Smooth muscle cell (in vitro differentiated cells): Measurements from ENCODE around the gene ZBTB20. TPM values are rescaled to one million over a fixed set of nuclear protein-coding genes. Genes with fewer than 3 reads are reported as not detected.

ENCODE experiments used
- DNase-seq: peaks from one replicate; lab custom pipeline; 2025; ENCODE audit not compliant: unreplicated experiment; lab: John Stamatoyannopoulos, UW
- H2AFZ ChIP-seq: fragments of 200-600 bp; sonication (generic); 2 replicates; pipeline ENCODE4 v1.6.0; 2016; ENCODE audit warnings: antibody characterized with exemption, low read depth, mild to moderate bottlenecking
- H3F3A ChIP-seq: fragments of 200-600 bp; sonication (generic); 2 replicates; pipeline ENCODE4 v1.6.0; 2017; ENCODE audit warnings: antibody characterized with exemption, low read depth
- H3K27ac ChIP-seq: fragments of 200-600 bp; sonication (generic); 2 replicates; pipeline ENCODE4 v1.5.1; 2016; ENCODE audit warnings: low read depth, mild to moderate bottlenecking
- H3K27me3 ChIP-seq: fragments of 200-600 bp; sonication (generic); 2 replicates; pipeline ENCODE4 v1.6.1; 2016; ENCODE audit warnings: low read depth, mild to moderate bottlenecking
- H3K36me3 ChIP-seq: fragments of 200-600 bp; sonication (generic); 2 replicates; pipeline ENCODE4 v1.5.1; 2016; ENCODE audit warnings: low read depth
- H3K4me1 ChIP-seq: fragments of 200-600 bp; sonication (generic); 2 replicates; pipeline ENCODE4 v1.5.1; 2016; ENCODE audit warnings: low read depth
- H3K4me2 ChIP-seq: fragments of 200-600 bp; sonication (generic); 2 replicates; pipeline ENCODE4 v1.6.0; 2016; ENCODE audit warnings: mild to moderate bottlenecking
- H3K4me3 ChIP-seq: fragments of 200-600 bp; sonication (generic); 2 replicates; pipeline ENCODE4 v1.5.1; 2016; ENCODE audit warnings: mild to moderate bottlenecking
- H3K79me2 ChIP-seq: fragments of 200-600 bp; sonication (generic); 2 replicates; pipeline ENCODE4 v1.6.0; 2016; ENCODE audit warnings: low read depth, mild to moderate bottlenecking
- H3K9ac ChIP-seq: fragments of 200-600 bp; sonication (generic); 2 replicates; pipeline ENCODE4 v1.6.0; 2016; ENCODE audit warnings: low read depth
- H3K9me3 ChIP-seq: fragments of 200-600 bp; sonication (generic); replicated peaks from 2 replicates; pipeline ENCODE4 v1.5.1; 2016; ENCODE audit warnings: low read depth
- H4K20me1 ChIP-seq: fragments of 200-600 bp; sonication (generic); 2 replicates; pipeline ENCODE4 v1.6.0; 2016; ENCODE audit warnings: low read depth
- WGBS: methylation state at CpG from one replicate; pipeline ENCODE4 v1.1.7; 2016; ENCODE audit warnings: low lambda C conversion rate; 5-methylcytosine and 5-hydroxymethylcytosine counted together
- polyA plus RNA-seq: library from polyadenylated mRNA; unstranded; fragments of >200 nt; fragmentation: Nextera tagmentation; extraction: Ambion mirVana; gene quantifications from 2 replicates; pipeline ENCODE4 v1.2.1, GENCODE V29; 2016
- total RNA-seq: library from RNA; depleted of rRNA; stranded (reverse); fragments of >200 nt; gene quantifications from 2 replicates; pipeline ENCODE4 v1.2.3, GENCODE V29; 2014
- TF ChIP-seq, protein P1 (sequence below): fragments of 200-600 bp; sonication (generic); IDR thresholded peaks from 2 replicates; pipeline ENCODE4 v1.5.1; 2017; ENCODE audit warnings: borderline replicate concordance, mild to moderate bottlenecking, antibody characterized with exemption; ENCODE audit not compliant: insufficient read depth, poor library complexity, severe bottlenecking

The ZBTB20 gene
- total and polyA plus RNA-seq, 2 experiments from 2014 or later: 4.9 to 6.8 TPM

DNA sequence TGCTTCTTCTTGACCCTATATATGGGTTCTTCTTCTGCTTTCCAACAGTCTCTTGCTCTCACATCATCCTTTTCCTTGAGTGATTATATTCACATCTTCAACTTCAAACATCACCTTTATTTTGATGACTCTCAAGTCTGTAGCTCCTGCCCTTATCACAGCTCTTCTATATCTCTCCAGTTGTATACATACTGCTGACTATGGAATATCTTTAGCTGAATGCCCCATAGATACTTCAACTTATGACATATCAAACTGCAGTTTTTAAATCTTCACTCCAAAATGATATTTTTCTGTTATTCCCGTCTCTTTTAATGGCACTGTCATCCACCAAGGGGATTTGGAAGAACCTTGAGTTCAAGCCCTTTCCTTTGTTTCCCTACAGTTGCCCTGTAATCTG is 139.1 kb downstream of the ZBTB20 start:
- Histone ChIP-seq H3F3A (no peaks in the 10 kb centered on the region), H4K20me1 (no peaks in the 10 kb centered on the region), H2AFZ (no peak overlapping the region), H3K36me3 (no peaks in the 10 kb centered on the region), H3K27ac (no peak overlapping the region), H3K4me2 (no peak overlapping the region), H3K79me2 (no peaks in the 10 kb centered on the region), H3K9me3 (no peaks in the 10 kb centered on the region), H3K4me1 (no peaks in the 10 kb centered on the region), H3K4me3 (no peak overlapping the region), H3K9ac (no peak overlapping the region), H3K27me3 (no peaks in the 10 kb centered on the region)
- 81% methylated on average over 1 of the region's 1 CpG for WGBS
- DNase-seq: no peak
- TF ChIP-seq, protein P1, sequence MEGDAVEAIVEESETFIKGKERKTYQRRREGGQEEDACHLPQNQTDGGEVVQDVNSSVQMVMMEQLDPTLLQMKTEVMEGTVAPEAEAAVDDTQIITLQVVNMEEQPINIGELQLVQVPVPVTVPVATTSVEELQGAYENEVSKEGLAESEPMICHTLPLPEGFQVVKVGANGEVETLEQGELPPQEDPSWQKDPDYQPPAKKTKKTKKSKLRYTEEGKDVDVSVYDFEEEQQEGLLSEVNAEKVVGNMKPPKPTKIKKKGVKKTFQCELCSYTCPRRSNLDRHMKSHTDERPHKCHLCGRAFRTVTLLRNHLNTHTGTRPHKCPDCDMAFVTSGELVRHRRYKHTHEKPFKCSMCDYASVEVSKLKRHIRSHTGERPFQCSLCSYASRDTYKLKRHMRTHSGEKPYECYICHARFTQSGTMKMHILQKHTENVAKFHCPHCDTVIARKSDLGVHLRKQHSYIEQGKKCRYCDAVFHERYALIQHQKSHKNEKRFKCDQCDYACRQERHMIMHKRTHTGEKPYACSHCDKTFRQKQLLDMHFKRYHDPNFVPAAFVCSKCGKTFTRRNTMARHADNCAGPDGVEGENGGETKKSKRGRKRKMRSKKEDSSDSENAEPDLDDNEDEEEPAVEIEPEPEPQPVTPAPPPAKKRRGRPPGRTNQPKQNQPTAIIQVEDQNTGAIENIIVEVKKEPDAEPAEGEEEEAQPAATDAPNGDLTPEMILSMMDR: no peak

DNA sequence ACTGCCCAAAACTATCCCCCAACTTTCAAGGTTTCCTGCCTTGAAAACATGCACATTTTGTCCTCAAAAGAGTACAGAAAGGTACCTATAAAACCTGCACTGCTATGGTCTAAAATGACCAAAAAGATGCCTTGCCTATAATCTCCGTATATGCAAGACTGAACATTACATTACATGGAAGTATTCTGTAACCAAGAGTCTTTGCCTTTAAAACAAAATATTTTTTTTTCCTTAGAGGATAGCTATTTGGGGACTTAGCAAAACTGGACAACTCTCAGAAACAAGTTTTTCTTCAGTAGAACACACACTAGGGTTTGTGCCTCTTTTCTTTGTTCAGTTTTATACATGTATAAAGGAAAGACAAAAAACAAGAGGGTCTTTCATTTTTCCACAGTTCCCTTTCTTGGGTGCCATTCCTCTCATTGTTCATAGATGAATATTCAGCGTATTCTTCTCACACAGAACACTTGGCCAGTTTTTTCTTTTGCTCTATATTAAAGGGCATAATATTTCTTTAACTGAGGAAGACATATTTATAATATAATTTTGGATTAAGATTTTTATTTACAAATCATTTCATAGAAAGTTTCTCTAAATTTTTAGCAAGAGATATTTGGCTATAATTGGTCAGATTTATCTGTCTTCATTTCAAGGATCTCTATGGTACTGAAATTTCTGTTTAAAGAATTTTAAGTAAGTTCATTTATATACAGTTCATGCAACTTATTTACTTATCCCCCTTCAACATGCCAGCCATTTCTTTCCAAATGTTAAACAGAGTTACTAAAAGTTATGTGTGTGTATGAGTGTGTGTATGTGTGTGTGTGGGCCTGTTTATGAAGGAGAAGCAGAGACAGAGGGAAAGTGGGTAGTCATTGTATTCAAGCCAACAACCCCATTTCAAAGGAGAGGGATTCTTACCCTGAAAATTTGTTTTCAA is 142.6 kb downstream of the ZBTB20 start:
- Histone ChIP-seq H3K79me2 (no peaks in the 10 kb centered on the region), H3K9me3 (no peaks in the 10 kb centered on the region), H3K36me3 (no peaks in the 10 kb centered on the region), H3K4me3 (no peak overlapping the region), H4K20me1 (no peaks in the 10 kb centered on the region), H2AFZ (no peak overlapping the region), H3K27me3 (no peaks in the 10 kb centered on the region), H3K27ac (no peak overlapping the region), H3K4me2 (no peak overlapping the region), H3K4me1 (no peaks in the 10 kb centered on the region), H3F3A (no peaks in the 10 kb centered on the region), H3K9ac (no peak overlapping the region)
- DNase-seq: no peak
- 92% methylated on average over 2 of the region's 2 CpGs for WGBS
- TF ChIP-seq, protein P1: no peak

DNA sequence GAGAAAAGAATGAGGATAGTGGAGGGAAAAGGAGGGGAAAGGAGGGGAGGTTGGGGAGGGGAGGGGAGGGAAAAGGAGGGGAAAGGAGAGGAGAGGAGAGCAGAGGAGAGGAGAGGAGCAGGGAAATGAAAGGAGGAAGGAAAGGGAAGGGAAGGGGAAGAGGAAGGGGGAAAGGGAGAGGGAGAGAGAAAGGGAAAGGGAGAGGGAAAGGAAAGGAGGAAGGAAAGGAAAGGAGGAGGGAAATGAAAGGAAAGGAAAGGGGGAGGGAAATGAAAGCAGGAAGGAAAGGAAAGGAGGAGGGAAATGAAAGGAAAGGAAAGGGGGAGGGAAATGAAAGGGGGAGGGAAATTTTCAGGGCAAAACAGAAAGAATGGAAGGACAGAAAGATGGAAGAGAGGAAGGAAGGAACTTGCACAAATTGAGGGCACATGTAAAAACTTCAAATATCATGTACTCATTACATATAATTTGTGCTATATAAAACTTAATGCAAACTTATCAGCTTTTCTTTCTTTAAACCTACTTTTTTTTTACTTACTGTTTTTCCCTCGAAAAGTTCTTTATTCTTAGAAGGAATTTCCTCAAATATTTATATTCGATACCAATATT is 148.0 kb downstream of the ZBTB20 start:
- 85% methylated on average over 2 of the region's 2 CpGs for WGBS
- H3K9me3 ChIP-seq: no peaks in the 10 kb centered on the region
- no peak overlapping the region for H2AFZ ChIP-seq
- H3K9ac ChIP-seq: no peak overlapping the region
- H3K4me1 ChIP-seq: no peaks in the 10 kb centered on the region
- no peak overlapping the region for H3K4me3 ChIP-seq
- H3F3A ChIP-seq: no peaks in the 10 kb centered on the region
- no peaks in the 10 kb centered on the region for H3K36me3 ChIP-seq
- DNase-seq: no peak
- no peaks in the 10 kb centered on the region for H3K79me2 ChIP-seq
- no peak overlapping the region for H3K27ac ChIP-seq
- TF ChIP-seq, protein P1: no peak
- no peaks in the 10 kb centered on the region for H3K27me3 ChIP-seq
- no peak overlapping the region for H3K4me2 ChIP-seq
- no peaks in the 10 kb centered on the region for H4K20me1 ChIP-seq
